Lung (tissue), 12 donors: ENCODE data around the gene DNAH1. TPM values are rescaled to one million over a fixed set of nuclear protein-coding genes. Genes with fewer than 3 reads are reported as not detected.

Experiments used
- ATAC-seq: fragments of 200-7000 bp; cut with Tn5 transposase; one replicate; pipeline ENCODE4 v1.9.1; 2020; ENCODE audit warnings: moderate number of reproducible peaks; ENCODE audit not compliant: insufficient read depth, low FRiP score
- DNase-seq, 3 donors: peaks; one replicate each; pipeline ENCODE4 v3.0.0-alpha.2; 2013 to 2017
- H3K27ac ChIP-seq, 2 donors: one replicate each; pipeline ENCODE4 v1.5.1; 2013; ENCODE audit warnings: mild to moderate bottlenecking in 2 of 2, moderate library complexity in 2 of 2, control low read depth in 1 of 2, inconsistent platforms in 1 of 2, low read depth in 1 of 2, low read length in 1 of 2
- H3K27me3 ChIP-seq, 3 donors: one replicate each; pipeline ENCODE4 v1.5.1; 2013; ENCODE audit warnings: low read length in 2 of 3; ENCODE audit not compliant: control insufficient read depth in 3 of 3, insufficient read depth in 3 of 3
- H3K36me3 ChIP-seq, 4 donors: one replicate each; pipeline ENCODE4 v1.5.1; 2013; ENCODE audit warnings: low read length in 4 of 4, mild to moderate bottlenecking in 1 of 4, moderate library complexity in 1 of 4; ENCODE audit not compliant: control insufficient read depth in 4 of 4, insufficient read depth in 4 of 4
- H3K4me1 ChIP-seq, 5 donors: one replicate each; pipeline ENCODE4 v1.5.1; 2013; ENCODE audit warnings: low read length in 5 of 5, mild to moderate bottlenecking in 2 of 5, moderate library complexity in 1 of 5; ENCODE audit not compliant: control insufficient read depth in 5 of 5, insufficient read depth in 5 of 5
- H3K4me3 ChIP-seq: one replicate; pipeline ENCODE4 v1.5.1; 2013; ENCODE audit warnings: mild to moderate bottlenecking, control low read depth, moderate library complexity
- H3K9ac ChIP-seq, 2 donors: one replicate each; pipeline ENCODE4 v1.5.1; 2013; ENCODE audit warnings: low read length in 2 of 2, control low read depth in 1 of 2; ENCODE audit not compliant: insufficient read depth in 1 of 2
- H3K9me3 ChIP-seq, 4 donors: one replicate each; pipeline ENCODE4 v1.5.1; 2013; ENCODE audit warnings: low read length in 3 of 4, mild to moderate bottlenecking in 1 of 4, moderate library complexity in 1 of 4; ENCODE audit not compliant: control insufficient read depth in 4 of 4, insufficient read depth in 3 of 4
- WGBS, 2 donors: extraction: QIAGEN DNeasy Blood & Tissue Kit; methylation state at CpG; one replicate each; pipeline ENCODE4 v1.1.7; 2013; 5-methylcytosine and 5-hydroxymethylcytosine counted together
- polyA plus RNA-seq, 2 donors: library from polyadenylated mRNA; stranded (reverse); fragments of 200-250 nt; gene quantifications; one replicate each; pipeline ENCODE4 v1.2.1, GENCODE V29; 2013
- total RNA-seq, 2 donors: library from RNA; depleted of rRNA in 1 of 2; stranded (reverse); fragments of >200 nt in 1 of 2; gene quantifications; one replicate each; pipeline ENCODE4 v1.2.1, GENCODE V29; 2014 to 2021
- TF ChIP-seq, protein P1 (sequence below): IDR thresholded peaks from 2 replicates; pipeline ENCODE4 v1.5.1; 2012; ENCODE audit warnings: mild to moderate bottlenecking; ENCODE audit errors: control extremely low read depth, extremely low read depth
- donor health status: control.
- donor health status: control.
- donor health status: Bipolar disorder and iron deficiency.
- donor health status: healthy.
- donor health status: DM: yes; HTN: yes; CAD: no.

Gene DNAH1
- total and polyA plus RNA-seq, 4 donors, result 6.1 to 21.5 (median 11.4) TPM

DNA sequence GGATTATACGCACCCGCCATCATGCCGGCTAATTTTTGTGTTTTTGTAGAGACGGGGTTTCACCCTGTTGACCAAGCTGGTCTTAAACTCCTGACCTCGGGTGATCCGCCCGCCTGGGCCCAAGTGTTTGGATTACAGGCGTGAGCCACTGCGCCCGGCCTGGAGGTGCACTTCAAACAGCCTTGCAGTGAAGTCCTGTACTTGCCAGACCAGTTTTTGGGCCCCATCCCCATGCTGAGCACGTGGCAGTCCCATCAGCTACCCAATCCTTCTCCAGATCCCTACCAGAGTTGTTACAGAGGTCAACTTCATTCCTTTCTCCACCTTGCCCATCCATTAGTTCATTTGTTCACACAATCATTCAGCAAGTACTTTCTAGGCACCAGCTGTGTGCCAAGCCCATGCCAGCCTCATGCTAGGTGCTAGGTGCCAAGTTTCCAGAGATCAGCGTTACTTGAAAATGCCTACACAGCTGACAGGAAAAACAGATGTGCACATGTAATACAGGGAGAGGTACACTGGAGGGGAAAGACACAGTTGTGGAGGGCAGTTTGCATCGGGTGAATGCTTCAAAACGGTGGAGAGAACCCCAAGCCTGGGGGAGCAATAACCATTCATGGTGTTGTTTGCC, 2.2 kb downstream of the DNAH1 start:
- Histone ChIP-seq H3K9me3 (no peaks in the 10 kb centered on the region), H3K36me3 (no peaks in the 10 kb centered on the region), H3K4me3 (no peak overlapping the region), H3K4me1 (peaks cover 0 to 13% (median 0%) of the 10 kb centered on the region in 5 donors), H3K27me3 (peaks cover 0 to 4% (median 0%) of the 10 kb centered on the region in 3 donors), H3K27ac (no peak overlapping the region), H3K9ac (no peak overlapping the region)
- 65 to 77% methylated on average over 14 of the region's 14 CpGs for WGBS, 2 donors
- TF ChIP-seq, protein P1, sequence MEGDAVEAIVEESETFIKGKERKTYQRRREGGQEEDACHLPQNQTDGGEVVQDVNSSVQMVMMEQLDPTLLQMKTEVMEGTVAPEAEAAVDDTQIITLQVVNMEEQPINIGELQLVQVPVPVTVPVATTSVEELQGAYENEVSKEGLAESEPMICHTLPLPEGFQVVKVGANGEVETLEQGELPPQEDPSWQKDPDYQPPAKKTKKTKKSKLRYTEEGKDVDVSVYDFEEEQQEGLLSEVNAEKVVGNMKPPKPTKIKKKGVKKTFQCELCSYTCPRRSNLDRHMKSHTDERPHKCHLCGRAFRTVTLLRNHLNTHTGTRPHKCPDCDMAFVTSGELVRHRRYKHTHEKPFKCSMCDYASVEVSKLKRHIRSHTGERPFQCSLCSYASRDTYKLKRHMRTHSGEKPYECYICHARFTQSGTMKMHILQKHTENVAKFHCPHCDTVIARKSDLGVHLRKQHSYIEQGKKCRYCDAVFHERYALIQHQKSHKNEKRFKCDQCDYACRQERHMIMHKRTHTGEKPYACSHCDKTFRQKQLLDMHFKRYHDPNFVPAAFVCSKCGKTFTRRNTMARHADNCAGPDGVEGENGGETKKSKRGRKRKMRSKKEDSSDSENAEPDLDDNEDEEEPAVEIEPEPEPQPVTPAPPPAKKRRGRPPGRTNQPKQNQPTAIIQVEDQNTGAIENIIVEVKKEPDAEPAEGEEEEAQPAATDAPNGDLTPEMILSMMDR, result no peak
- ATAC-seq (no peak), DNase-seq (peak; percentile 21 to 58 (median 47))

DNA sequence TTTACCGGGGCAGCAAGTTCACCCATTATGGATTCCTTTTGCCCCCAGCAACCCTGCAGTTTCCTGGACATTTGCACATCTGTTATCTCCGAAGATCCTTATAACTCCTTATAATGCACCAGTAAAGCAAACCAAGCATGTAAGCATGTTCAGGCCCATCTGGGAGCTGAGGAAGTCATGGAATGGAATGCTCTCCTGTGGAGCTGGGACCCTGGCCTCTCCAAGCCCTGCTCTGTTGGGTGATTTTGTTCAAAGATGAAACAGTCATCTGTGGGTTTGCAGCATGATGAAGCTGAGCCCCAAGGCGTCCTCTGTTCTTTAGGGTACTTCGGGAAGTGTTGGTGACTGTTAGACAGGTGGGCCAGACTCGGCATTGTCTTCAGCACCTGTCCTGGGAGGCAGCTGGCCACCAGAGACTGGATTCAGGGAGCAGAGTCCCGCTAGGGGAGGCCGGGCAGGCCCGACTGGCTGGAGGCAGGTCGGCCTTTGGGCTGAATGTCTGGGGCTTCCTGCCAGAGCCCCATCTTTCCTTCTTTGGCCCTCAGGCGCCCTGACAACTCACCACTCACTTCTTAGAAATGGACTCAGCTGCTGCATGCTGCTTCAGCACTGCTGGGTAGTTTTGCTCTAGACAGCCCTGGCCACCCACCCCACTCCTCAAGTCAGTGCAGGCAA, 3.9 kb downstream of the DNAH1 start:
- Histone ChIP-seq H3K27ac (no peak overlapping the region), H3K4me1 (peaks cover 0 to 13% (median 0%) of the 10 kb centered on the region in 5 donors), H3K9me3 (no peaks in the 10 kb centered on the region), H3K4me3 (no peak overlapping the region), H3K9ac (no peak overlapping the region), H3K27me3 (peaks cover 0 to 4% (median 0%) of the 10 kb centered on the region in 3 donors), H3K36me3 (no peaks in the 10 kb centered on the region)
- no peak for DNase-seq
- no peak for ATAC-seq
- WGBS, 2 donors, result 94 to 99% methylated on average over 10 of the region's 10 CpGs
- TF ChIP-seq, protein P1, result no peak

DNA sequence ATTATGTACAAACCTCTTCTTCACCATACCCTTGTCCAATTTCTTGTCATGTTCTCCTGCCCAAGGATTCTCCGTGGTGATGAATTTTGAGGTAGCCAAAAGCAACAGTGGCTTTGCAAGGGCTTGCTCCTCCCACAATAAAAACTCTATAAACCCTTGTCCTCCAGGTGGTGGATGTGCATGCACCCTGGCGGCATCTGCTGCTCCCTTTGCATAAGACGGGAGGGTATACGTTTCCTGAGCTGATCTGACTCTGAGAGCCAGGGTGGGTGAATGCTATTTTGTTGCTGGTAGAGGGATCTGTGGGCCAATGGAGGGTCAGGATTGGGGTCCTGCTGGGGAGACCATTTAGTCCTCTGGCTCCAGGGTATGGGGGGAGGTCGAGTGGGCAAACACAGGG, 5.4 kb downstream of the DNAH1 start:
- H3K27ac ChIP-seq, result no peak overlapping the region
- ATAC-seq (no peak), DNase-seq (no peak)
- TF ChIP-seq, protein P1, result no peak
- no peak overlapping the region for H3K9ac ChIP-seq
- H3K9me3 ChIP-seq, result no peaks in the 10 kb centered on the region
- WGBS, 2 donors, result 89 to 96% methylated on average over 5 of the region's 5 CpGs
- peaks cover 0 to 4% (median 0%) of the 10 kb centered on the region in 3 donors for H3K27me3 ChIP-seq
- H3K4me3 ChIP-seq, result no peak overlapping the region
- H3K4me1 ChIP-seq, result peaks cover 0 to 13% (median 0%) of the 10 kb centered on the region in 5 donors
- no peaks in the 10 kb centered on the region for H3K36me3 ChIP-seq
